H1 (cell line): ENCODE measurements around the gene LOXL4. TPM values are rescaled to one million over a fixed set of nuclear protein-coding genes. Genes with fewer than 3 reads are reported as not detected.

Experiments
- CTCF ChIA-PET: fragments of 300-600 bp; sonication (Branson Sonifier 250); formaldehyde crosslinking; loops from one replicate; lab custom pipeline; 2021; ENCODE audit not compliant: partially characterized antibody; lab: Charles Lee
- POLR2A ChIA-PET: fragments of 300-600 bp; sonication (Branson Sonifier 250); formaldehyde crosslinking; loops from one replicate; lab custom pipeline; 2021; ENCODE audit warnings: inconsistent platforms; ENCODE audit not compliant: partially characterized antibody; lab: Charles Lee
- DNase-seq, 2 experiments: peaks; one replicate each; pipeline versions ENCODE4 v3.0.0 to v3.0.0-alpha.2; 2010 to 2022; ENCODE audit warnings: low spot score in 2 of 2, low read depth in 1 of 2, mixed read lengths in 1 of 2
- FAIRE-seq: peaks from 2 replicates; lab custom pipeline; 2011; peaks lifted over from hg19 to GRCh38; lab: Jason Lieb, UNC
- H2AFZ ChIP-seq: 2 replicates; pipeline ENCODE4 v1.8.1; 2012; ENCODE audit warnings: low read length, inconsistent platforms
- H2AK5ac ChIP-seq: 2 replicates; pipeline ENCODE4 v1.6.1; 2013; ENCODE audit warnings: low read depth, low read length
- H2BK120ac ChIP-seq: replicated peaks from 2 replicates; pipeline ENCODE3; 2013; ENCODE audit warnings: low read depth, low read length, inconsistent platforms
- H2BK12ac ChIP-seq: 2 replicates; pipeline ENCODE4 v1.6.1; 2013; ENCODE audit warnings: low read depth, low read length
- H2BK15ac ChIP-seq: 2 replicates; pipeline ENCODE4 v1.6.1; 2013; ENCODE audit warnings: low read length
- H2BK20ac ChIP-seq: 2 replicates; pipeline ENCODE4 v1.6.1; 2013; ENCODE audit warnings: low read length
- H2BK5ac ChIP-seq: 2 replicates; pipeline ENCODE4 v1.6.1; 2013; ENCODE audit warnings: low read depth, low read length
- H3K14ac ChIP-seq: 2 replicates; pipeline ENCODE4 v1.6.1; 2013; ENCODE audit warnings: inconsistent platforms; ENCODE audit not compliant: insufficient read length
- H3K18ac ChIP-seq: 2 replicates; pipeline ENCODE4 v1.6.1; 2013; ENCODE audit warnings: low read length; ENCODE audit errors: extremely low read depth
- H3K23ac ChIP-seq: 2 replicates; pipeline ENCODE4 v1.6.1; 2013; ENCODE audit warnings: inconsistent platforms; ENCODE audit not compliant: insufficient read length
- H3K23me2 ChIP-seq: 2 replicates; pipeline ENCODE4 v1.6.1; 2013; ENCODE audit warnings: low read depth, low read length
- H3K27ac ChIP-seq: 2 replicates; pipeline ENCODE4 v1.6.1; 2011; ENCODE audit warnings: low read depth, low read length, inconsistent platforms
- H3K27me3 ChIP-seq, 4 experiments: replicated peaks in 1 of 4; 1 replicate in 1 of 4; 2 replicates in 3 of 4; pipeline versions ENCODE4 v1.6.1 to v1.8.1; 2011 to 2013; ENCODE audit warnings: low read length in 3 of 4, mild to moderate bottlenecking in 3 of 4, inconsistent platforms in 2 of 4, mixed read lengths in 2 of 4, moderate library complexity in 1 of 4; ENCODE audit not compliant: control insufficient read depth in 3 of 4, insufficient read depth in 3 of 4; ENCODE audit errors: extremely low read depth in 1 of 4
- H3K36me3 ChIP-seq, 4 experiments: 2 replicates each; pipeline versions ENCODE4 v1.6.1 to v1.8.1; 2011 to 2013; ENCODE audit warnings: mild to moderate bottlenecking in 4 of 4, low read length in 3 of 4, moderate library complexity in 2 of 4, control low read depth in 1 of 4, inconsistent platforms in 1 of 4; ENCODE audit not compliant: insufficient read depth in 4 of 4, control insufficient read depth in 2 of 4
- H3K4ac ChIP-seq: replicated peaks from 2 replicates; pipeline ENCODE3; 2013; ENCODE audit warnings: low read length, low read depth, mixed read lengths, inconsistent platforms; ENCODE audit not compliant: insufficient read length
- H3K4me1 ChIP-seq, 4 experiments: replicated peaks in 1 of 4; 1 replicate in 1 of 4; 2 replicates in 3 of 4; pipeline versions ENCODE4 v1.6.1 to v1.8.1; 2011 to 2013; ENCODE audit warnings: low read length in 3 of 4, inconsistent platforms in 2 of 4, mixed read lengths in 1 of 4; ENCODE audit not compliant: insufficient read depth in 4 of 4, control insufficient read depth in 3 of 4
- H3K4me2 ChIP-seq, 2 experiments: 2 replicates each; pipeline versions ENCODE4 v1.6.1 to v1.8.1; 2011 to 2013; ENCODE audit warnings: low read depth in 2 of 2, low read length in 2 of 2, control low read depth in 1 of 2, inconsistent platforms in 1 of 2, mild to moderate bottlenecking in 1 of 2; ENCODE audit not compliant: insufficient read depth in 1 of 2
- H3K4me3 ChIP-seq, 4 experiments: fragments of 200-600, 300-600 bp in 1 of 4; sonication (generic), shearing (Covaris generic), sonication (Bioruptor Twin) in 1 of 4; 2 replicates each; pipeline versions ENCODE4 v1.5.1 to v1.8.1; 2011 to 2016; ENCODE audit warnings: low read length in 4 of 4, low read depth in 3 of 4, control low read depth in 2 of 4, inconsistent platforms in 2 of 4, mild to moderate bottlenecking in 2 of 4, mixed read lengths in 1 of 4, moderate library complexity in 1 of 4; ENCODE audit not compliant: insufficient read depth in 2 of 4; ENCODE audit errors: extremely low read depth in 1 of 4
- H3K56ac ChIP-seq: replicated peaks from 2 replicates; pipeline ENCODE3; 2013; ENCODE audit warnings: low read depth, mild to moderate bottlenecking, mixed read lengths, low read length, inconsistent platforms; ENCODE audit not compliant: insufficient read length
- H3K79me1 ChIP-seq: 2 replicates; pipeline ENCODE4 v1.6.1; 2013; ENCODE audit warnings: low read depth, low read length, control low read depth
- H3K79me2 ChIP-seq, 2 experiments: 2 replicates each; pipeline versions ENCODE4 v1.6.1 to v1.8.1; 2012 to 2013; ENCODE audit warnings: low read length in 2 of 2, mild to moderate bottlenecking in 2 of 2, inconsistent platforms in 1 of 2; ENCODE audit not compliant: insufficient read depth in 2 of 2, control insufficient read depth in 1 of 2
- H3K9ac ChIP-seq, 4 experiments: replicated peaks in 1 of 4; 1 replicate in 1 of 4; 2 replicates in 3 of 4; pipeline versions ENCODE4 v1.6.1 to v1.8.1; 2011 to 2013; ENCODE audit warnings: low read depth in 3 of 4, low read length in 3 of 4, control low read depth in 2 of 4, mild to moderate bottlenecking in 2 of 4, moderate library complexity in 2 of 4, inconsistent platforms in 1 of 4; ENCODE audit errors: extremely low read depth in 1 of 4
- H3K9me3 ChIP-seq, 2 experiments: 2 replicates each; pipeline versions ENCODE4 v1.6.1 to v1.8.1; 2012 to 2013; ENCODE audit warnings: mild to moderate bottlenecking in 2 of 2, moderate library complexity in 2 of 2, control low read depth in 1 of 2, inconsistent platforms in 1 of 2, low read depth in 1 of 2, low read length in 1 of 2, mixed read lengths in 1 of 2; ENCODE audit not compliant: insufficient read depth in 2 of 2
- H4K20me1 ChIP-seq, 2 experiments: replicated peaks in 1 of 2; 2 replicates each; pipeline versions ENCODE3 to v1.8.1; 2011 to 2013; ENCODE audit warnings: inconsistent platforms in 2 of 2, low read length in 2 of 2, mild to moderate bottlenecking in 1 of 2; ENCODE audit not compliant: insufficient read depth in 2 of 2, control insufficient read depth in 1 of 2
- H4K5ac ChIP-seq: 2 replicates; pipeline ENCODE4 v1.6.1; 2013; ENCODE audit warnings: low read length, low read depth, mixed read lengths, inconsistent platforms; ENCODE audit not compliant: insufficient read length
- H4K8ac ChIP-seq: 2 replicates; pipeline ENCODE4 v1.8.0; 2013; ENCODE audit warnings: mild to moderate bottlenecking, moderate library complexity, low read length, inconsistent platforms; ENCODE audit not compliant: insufficient read depth; ENCODE audit errors: extremely low read depth
- H4K91ac ChIP-seq: replicated peaks from 2 replicates; pipeline ENCODE3; 2013; ENCODE audit warnings: low read length, mixed read lengths, inconsistent platforms; ENCODE audit not compliant: insufficient read length
- BACH1 ChIP-seq: IDR thresholded peaks from 2 replicates; pipeline ENCODE4 v1.6.1; 2012; ENCODE audit warnings: low read length, improper control_type of control experiment
- RAD21 ChIP-seq, 2 experiments: IDR thresholded peaks in 1 of 2; conservative IDR thresholded peaks in 1 of 2; 2 replicates each; pipeline ENCODE4 v1.6.1; 2011; ENCODE audit warnings: low read depth in 2 of 2, low read length in 2 of 2, improper control_type of control experiment in 1 of 2, inconsistent platforms in 1 of 2, mild to moderate bottlenecking in 1 of 2, moderate library complexity in 1 of 2
- WGBS, 2 experiments: shearing (Covaris generic) in 1 of 2; methylation state at CpG; one replicate each; pipeline versions ENCODE4 v1.1.6 to v1.1.7; 2013 to 2015; ENCODE audit warnings: low lambda C conversion rate in 2 of 2, mixed read lengths in 2 of 2, inconsistent platforms in 1 of 2, low coverage in 1 of 2, missing lambda C conversion rate in 1 of 2; ENCODE audit not compliant: insufficient replicate concordance in 2 of 2, insufficient coverage in 1 of 2, insufficient read length in 1 of 2; ENCODE audit errors: extremely low coverage in 1 of 2, missing lambda C conversion rate in 1 of 2; 5-methylcytosine and 5-hydroxymethylcytosine counted together
- polyA plus RNA-seq, 7 experiments: library from polyadenylated mRNA; depleted of rRNA in 3 of 7; stranded (reverse) in 5 of 7; unstranded in 2 of 7; fragments of >200 nt in 5 of 7; fragments of 200-250 nt in 2 of 7; gene quantifications; 1 replicate in 5 of 7; 2 replicates in 1 of 7; 4 replicates in 1 of 7; pipeline versions ENCODE4 v1.2.1 to v1.2.3, GENCODE V29; 2011 to 2013; ENCODE audit warnings: missing spikeins in 2 of 7, mixed read lengths in 2 of 7
- total RNA-seq: library from RNA; stranded (reverse); fragmentation: NEBNext Ultra II Directional; extraction: Animal tissue kit (Norgen Biotek cat#: 25700); gene quantifications from 2 replicates; pipeline ENCODE4 v1.2.1, GENCODE V29; 2021
- TF ChIP-seq, protein P1 (sequence below), 3 experiments: IDR thresholded peaks; 1 replicate in 2 of 3; 2 replicates in 1 of 3; pipeline versions ENCODE4 v1.5.1 to v1.6.1; 2011; ENCODE audit warnings: low read length in 3 of 3, mild to moderate bottlenecking in 3 of 3, inconsistent platforms in 2 of 3, low read depth in 1 of 3, moderate library complexity in 1 of 3; ENCODE audit not compliant: insufficient read depth in 1 of 3; ENCODE audit errors: control extremely low read depth in 1 of 3

The LOXL4 gene
- total and polyA plus RNA-seq, 2 of the 8 experiments (the other 6 are each of a cell fraction or from before 2014, with no cell fraction given) = 0.13 to 0.27 TPM

DNA sequence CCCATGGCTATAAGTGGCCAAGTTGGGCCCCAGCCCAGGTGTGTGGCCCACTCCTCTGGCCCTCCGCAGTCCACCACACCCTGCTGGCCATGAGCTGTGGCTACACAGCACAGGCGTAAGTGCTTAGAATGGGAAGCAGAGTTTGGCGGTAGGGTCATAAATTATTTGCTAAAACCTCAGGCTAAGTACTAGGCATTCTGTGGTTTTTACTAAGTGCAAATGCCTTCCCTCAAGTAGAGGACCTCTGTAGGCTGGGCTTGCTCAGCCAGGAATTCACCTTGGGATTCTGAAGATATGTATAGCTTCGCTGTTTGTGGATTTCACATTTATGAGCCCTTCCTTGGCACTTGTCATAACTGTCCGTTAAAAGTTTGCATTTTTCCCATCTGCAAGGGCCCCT is 44.8 kb upstream of the LOXL4 start:
- Histone ChIP-seq H4K20me1 (no peaks in the 10 kb centered on the region), H2BK12ac (no peak overlapping the region), H3K56ac (no peak overlapping the region), H3K79me2 (no peaks in the 10 kb centered on the region), H2BK20ac (no peak overlapping the region), H4K91ac (no peak overlapping the region), H3K9ac (no peak overlapping the region), H3K4ac (no peak overlapping the region), H3K23me2 (peaks cover 3% of the 10 kb centered on the region; the same call in 1 of the 2 replicates), H3K9me3 (no peaks in the 10 kb centered on the region), H3K4me1 (peaks cover 0 to 7% (median 5%) of the 10 kb centered on the region in 4 experiments; a peak in 6 of 7 replicates), H2AK5ac (no peak overlapping the region), H3K14ac (no peak overlapping the region), H3K27ac (no peak overlapping the region), H3K36me3 (no peaks in the 10 kb centered on the region), H3K79me1 (no peaks in the 10 kb centered on the region), H3K23ac (no peak overlapping the region), H3K18ac (no peak overlapping the region), H2BK120ac (no peak overlapping the region), H2BK15ac (no peak overlapping the region), H2AFZ (no peak overlapping the region), H4K8ac (no peak overlapping the region), H3K4me3 (no peak overlapping the region), H3K4me2 (no peak overlapping the region), H4K5ac (no peak overlapping the region)
- POLR2A ChIA-PET = no interaction called here
- CTCF ChIA-PET = interaction anchor here (0.9 to 3.5 kb wide), 15 partner anchors 10 to 398 kb away, joined by 3 to 34 read pairs (median 7); partner anchors contain the start of gene LOXL4
- WGBS, 2 experiments = 92% methylated on average over 5 of the region's 5 CpGs; no CpG with 5 or more reads in 1 of the 2 experiments
- FAIRE-seq = no peak
- DNase-seq = no peak
- TF ChIP-seq BACH1 (no peak), RAD21 (IDR thresholded peaks at IDR 0.05 in 1 of 2, conservative IDR thresholded peaks at IDR 0.05 in 1 of 2; ENCODE audit: low read depth in 2 of 2, low read length in 2 of 2) (peak; percentile 2 to 29; a peak in 3 of 4 replicates)
- TF ChIP-seq, protein P1, sequence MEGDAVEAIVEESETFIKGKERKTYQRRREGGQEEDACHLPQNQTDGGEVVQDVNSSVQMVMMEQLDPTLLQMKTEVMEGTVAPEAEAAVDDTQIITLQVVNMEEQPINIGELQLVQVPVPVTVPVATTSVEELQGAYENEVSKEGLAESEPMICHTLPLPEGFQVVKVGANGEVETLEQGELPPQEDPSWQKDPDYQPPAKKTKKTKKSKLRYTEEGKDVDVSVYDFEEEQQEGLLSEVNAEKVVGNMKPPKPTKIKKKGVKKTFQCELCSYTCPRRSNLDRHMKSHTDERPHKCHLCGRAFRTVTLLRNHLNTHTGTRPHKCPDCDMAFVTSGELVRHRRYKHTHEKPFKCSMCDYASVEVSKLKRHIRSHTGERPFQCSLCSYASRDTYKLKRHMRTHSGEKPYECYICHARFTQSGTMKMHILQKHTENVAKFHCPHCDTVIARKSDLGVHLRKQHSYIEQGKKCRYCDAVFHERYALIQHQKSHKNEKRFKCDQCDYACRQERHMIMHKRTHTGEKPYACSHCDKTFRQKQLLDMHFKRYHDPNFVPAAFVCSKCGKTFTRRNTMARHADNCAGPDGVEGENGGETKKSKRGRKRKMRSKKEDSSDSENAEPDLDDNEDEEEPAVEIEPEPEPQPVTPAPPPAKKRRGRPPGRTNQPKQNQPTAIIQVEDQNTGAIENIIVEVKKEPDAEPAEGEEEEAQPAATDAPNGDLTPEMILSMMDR (IDR thresholded peaks at IDR 0.05; ENCODE audit: control extremely low read depth in 1 of 3, insufficient read depth in 1 of 3, low read depth in 1 of 3, low read length in 3 of 3) = peak; percentile 22 to 50 (median 44); a peak in 3 of 4 replicates
- TF ChIP-seq, all 59 proteins: peak for 2
- Histone ChIP-seq H2BK5ac (no peak overlapping the region), H3K27me3 (no peaks in the 10 kb centered on the region)
